Measurements from ENCODE around the gene RPL7L1. TPM values are rescaled to one million over a fixed set of nuclear protein-coding genes. Genes with fewer than 3 reads are reported as not detected.

RPL7L1 gene
- total RNA-seq, 2 donors from 2014 or later, result 46.4 to 67.4 TPM

DNA sequence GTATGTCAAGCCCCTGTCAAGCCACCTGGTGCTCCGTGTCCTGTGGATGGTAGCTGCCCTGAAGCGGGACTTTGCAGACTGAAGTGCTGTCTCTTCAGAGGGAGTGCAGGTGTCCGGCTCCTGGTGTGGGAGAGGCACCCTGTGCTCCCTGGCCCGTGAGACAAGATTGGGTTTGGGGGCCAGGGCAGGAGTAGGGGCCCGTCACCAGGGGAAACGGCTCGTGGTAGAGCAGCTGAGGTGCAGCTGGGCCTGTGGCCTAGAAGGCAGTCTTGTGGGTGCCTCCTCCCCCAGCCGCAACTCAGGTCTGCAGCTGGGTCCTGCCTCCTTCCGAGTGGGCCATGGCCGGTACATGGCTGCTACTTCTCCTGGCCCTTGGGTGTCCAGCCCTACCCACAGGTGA is 36.3 kb downstream of the RPL7L1 start, which contains the start of gene PTCRA:
Gene PTCRA, plus strand, starts transcription at position 322 of the 400 bp plus-strand sequence. Its CDS starts 17 bp downstream, at position 339.
- intact Hi-C loops (cut with DNase I), result no loop called here
- Histone ChIP-seq H3K9me3 (no peaks in the 10 kb centered on the region), H3K27me3 (peaks cover 7% of the 10 kb centered on the region), H3K27ac (no peak within 1 kb of the TSS), H3K4me3 (no peak within 1 kb of the TSS), H3K36me3 (no peaks in the 10 kb centered on the region), H3K4me1 (no peaks in the 10 kb centered on the region), H3K9ac (ENCODE audit: low read depth in 2 of 2, low read length in 2 of 2) (no peak within 1 kb of the TSS)
- no peak for TF ChIP-seq CTCF (IDR thresholded peaks at IDR 0.05)
- DNase-seq, result no peak

GRCh38 chr6:42916288-42916687 is 36.9 kb downstream of the RPL7L1 start:
- Histone ChIP-seq H3K4me1 (no peaks in the 10 kb centered on the region), H3K9ac (ENCODE audit: low read depth in 2 of 2, low read length in 2 of 2) (no peak overlapping the region), H3K36me3 (no peaks in the 10 kb centered on the region), H3K27me3 (peaks cover 6% of the 10 kb centered on the region), H3K4me3 (no peak overlapping the region), H3K27ac (no peak overlapping the region), H3K9me3 (no peaks in the 10 kb centered on the region)
- intact Hi-C loops (cut with DNase I), result no loop called here
- no peak for TF ChIP-seq CTCF (IDR thresholded peaks at IDR 0.05)
- no peak for DNase-seq

- Histone ChIP-seq H3K4me1 (no peaks in the 10 kb centered on the region), H3K36me3 (no peaks in the 10 kb centered on the region), H3K27me3 (no peaks in the 10 kb centered on the region), H3K4me3 (no peak overlapping the region), H3K9ac (ENCODE audit: low read depth in 2 of 2, low read length in 2 of 2) (no peak overlapping the region), H3K27ac (no peak overlapping the region), H3K9me3 (no peaks in the 10 kb centered on the region)
- no peak for TF ChIP-seq CTCF (IDR thresholded peaks at IDR 0.05)
- DNase-seq, result no peak
- intact Hi-C loops (cut with DNase I), result no loop called here
Measured at GRCh38 chr6:42921801-42922200, 42.4 kb downstream of the RPL7L1 start.

DNA sequence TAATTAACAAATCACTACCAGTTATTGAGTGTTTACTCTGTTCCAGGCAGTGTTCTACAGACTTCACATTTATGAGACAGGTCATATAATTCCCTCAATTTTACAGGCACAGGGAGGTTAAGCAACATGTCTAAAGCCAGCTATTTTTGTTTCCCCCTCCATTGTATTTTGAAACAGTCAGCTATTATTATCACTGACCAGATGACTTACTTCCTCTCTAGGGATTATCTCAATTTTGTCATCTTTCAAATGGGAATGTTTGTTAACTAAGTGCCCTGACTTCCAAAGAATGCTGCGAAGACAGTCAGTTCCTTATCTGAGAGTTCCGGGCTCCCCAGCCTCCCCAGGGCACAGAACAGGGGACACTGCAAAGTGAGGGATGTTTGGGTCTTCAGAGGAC is 44.2 kb downstream of the RPL7L1 start:
- DNase-seq, result no peak
- intact Hi-C loops (cut with DNase I), result no loop called here
- no peaks in the 10 kb centered on the region for H3K4me1 ChIP-seq

GRCh38 chr6:42925248-42925857 is 45.9 kb downstream of the RPL7L1 start:
- TF ChIP-seq CTCF (IDR thresholded peaks at IDR 0.05), result no peak
- Histone ChIP-seq H3K9ac (ENCODE audit: low read depth in 2 of 2, low read length in 2 of 2) (no peak overlapping the region), H3K36me3 (no peaks in the 10 kb centered on the region), H3K27me3 (no peaks in the 10 kb centered on the region), H3K4me1 (peaks cover under 1% of the 10 kb centered on the region), H3K4me3 (no peak overlapping the region), H3K9me3 (no peaks in the 10 kb centered on the region), H3K27ac (no peak overlapping the region)
- intact Hi-C loops (cut with DNase I), result no loop called here
- no peak for DNase-seq

More for the DNA sequence above, 44.2 kb downstream of the RPL7L1 start:
- no peaks in the 10 kb centered on the region for H3K9me3 ChIP-seq
- no peak for TF ChIP-seq CTCF (IDR thresholded peaks at IDR 0.05)
- H3K9ac ChIP-seq (ENCODE audit: low read depth in 2 of 2, low read length in 2 of 2), result no peak overlapping the region
- no peak overlapping the region for H3K27ac ChIP-seq
- no peaks in the 10 kb centered on the region for H3K36me3 ChIP-seq
- H3K27me3 ChIP-seq, result no peaks in the 10 kb centered on the region
- no peak overlapping the region for H3K4me3 ChIP-seq

Measured in colonic mucosa (tissue), 4 donors.